Stromal cell of bone marrow (primary cell): ENCODE results near the gene TESK1.

Source experiments
- DNase-seq: peaks from one replicate; pipeline ENCODE4 v3.0.0-alpha.2; 2012; ENCODE audit warnings: low read depth

TESK1 gene

GRCh38 chr9:35604578-35605350, at the start of gene TESK1:
Gene TESK1, plus strand, starts transcription at chr9:35605262. Its CDS starts 358 bp downstream, at chr9:35605620.
- peak; percentile 29 for DNase-seq

GRCh38 chr9:35555881-35556280, 49.2 kb upstream of the TESK1 start:
- DNase-seq: no peak

- no peak for DNase-seq
These were observed 48.3 kb upstream of the TESK1 start for GRCh38 chr9:35556776-35557175.

GRCh38 chr9:35557320-35557719, 47.7 kb upstream of the TESK1 start:
- DNase-seq: no peak

- DNase-seq: no peak
These were observed 46.9 kb upstream of the TESK1 start for GRCh38 chr9:35558185-35558584.

GRCh38 chr9:35559792-35560530, 45.1 kb upstream of the TESK1 start:
- no peak for DNase-seq

GRCh38 chr9:35560625-35561337, 44.3 kb upstream of the TESK1 start:
- DNase-seq: no peak

GRCh38 chr9:35561468-35562261, 43.4 kb upstream of the TESK1 start:
- no peak for DNase-seq

- DNase-seq: no peak
These were observed 41.9 kb upstream of the TESK1 start for GRCh38 chr9:35562895-35563780.

GRCh38 chr9:35563791-35564197, 41.3 kb upstream of the TESK1 start:
- DNase-seq: no peak

- no peak for DNase-seq
These were observed 40.4 kb upstream of the TESK1 start for GRCh38 chr9:35564658-35565061.

GRCh38 chr9:35566417-35566816, 38.6 kb upstream of the TESK1 start:
- DNase-seq: peak; percentile 44

GRCh38 chr9:35568196-35568595, 36.9 kb upstream of the TESK1 start:
- DNase-seq: peak; percentile 10

GRCh38 chr9:35569206-35569605, 35.9 kb upstream of the TESK1 start:
- no peak for DNase-seq

- DNase-seq: no peak
These were observed 34.2 kb upstream of the TESK1 start for GRCh38 chr9:35570709-35571504.

- no peak for DNase-seq
These were observed 30.4 kb upstream of the TESK1 start for GRCh38 chr9:35574578-35575122.

- DNase-seq: no peak
These were observed 29.6 kb upstream of the TESK1 start for GRCh38 chr9:35575478-35575877.

GRCh38 chr9:35577486-35577885, 27.6 kb upstream of the TESK1 start:
- no peak for DNase-seq

- no peak for DNase-seq
These were observed 25.9 kb upstream of the TESK1 start for GRCh38 chr9:35579130-35579529.
